GM19395 (cell line): Measurements from ENCODE around the gene COL23A1.

Experiments
- ATAC-seq: cut with Tn5 transposase; IDR thresholded peaks from one replicate; pipeline ENCODE4 v1.9.1; 2021; ENCODE audit warnings: mild to moderate bottlenecking, moderate library complexity; ENCODE audit not compliant: unreplicated experiment

Gene COL23A1

GRCh38 chr5:178293815-178294214 lies 296.4 kb downstream of the COL23A1 start:
- ATAC-seq = no peak

DNA sequence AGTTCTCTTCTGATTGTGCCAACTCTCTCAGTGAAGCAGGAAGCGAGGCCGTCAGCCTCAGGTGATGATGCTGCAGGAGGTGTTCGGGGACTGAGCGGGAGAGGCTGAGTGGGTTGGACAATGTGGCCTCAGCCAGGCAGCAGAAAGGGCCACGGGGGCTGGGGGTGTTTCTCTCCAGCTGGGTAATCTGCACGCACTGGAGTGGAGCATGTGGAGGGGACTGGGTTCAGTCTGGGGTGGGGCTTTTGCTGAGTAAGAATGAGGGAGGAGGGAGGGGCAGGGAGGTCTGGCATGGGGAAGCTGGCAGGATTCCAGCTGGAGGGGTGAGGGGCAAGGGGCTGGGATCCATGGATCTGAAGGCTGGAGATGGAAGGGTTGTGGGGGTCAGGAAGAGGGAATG lies 296.8 kb downstream of the COL23A1 start:
- ATAC-seq = no peak

GRCh38 chr5:178292826-178293205 lies 297.4 kb downstream of the COL23A1 start:
- ATAC-seq = no peak

- no peak for ATAC-seq
These were observed 298.0 kb downstream of the COL23A1 start for GRCh38 chr5:178291969-178292825.

DNA sequence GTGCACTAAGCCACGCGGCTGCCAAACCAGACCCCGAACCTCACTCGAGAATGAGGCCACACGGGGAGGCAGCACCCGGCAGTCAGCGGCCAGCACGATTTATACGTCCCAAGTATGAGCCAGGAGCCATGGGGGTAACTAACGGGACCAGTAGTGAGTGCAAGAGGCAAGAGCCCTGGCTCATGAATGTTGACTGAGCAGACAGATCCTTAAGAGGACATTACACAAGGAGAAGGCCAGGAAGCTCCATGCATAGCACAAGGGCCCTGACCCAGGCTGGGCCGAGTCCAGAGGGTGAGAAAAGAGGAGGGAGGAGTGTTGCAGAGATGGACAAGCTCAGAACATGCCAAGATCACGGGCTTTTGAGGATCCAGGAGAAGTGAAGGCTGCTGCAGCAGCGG lies 299.0 kb downstream of the COL23A1 start:
- ATAC-seq = no peak

DNA sequence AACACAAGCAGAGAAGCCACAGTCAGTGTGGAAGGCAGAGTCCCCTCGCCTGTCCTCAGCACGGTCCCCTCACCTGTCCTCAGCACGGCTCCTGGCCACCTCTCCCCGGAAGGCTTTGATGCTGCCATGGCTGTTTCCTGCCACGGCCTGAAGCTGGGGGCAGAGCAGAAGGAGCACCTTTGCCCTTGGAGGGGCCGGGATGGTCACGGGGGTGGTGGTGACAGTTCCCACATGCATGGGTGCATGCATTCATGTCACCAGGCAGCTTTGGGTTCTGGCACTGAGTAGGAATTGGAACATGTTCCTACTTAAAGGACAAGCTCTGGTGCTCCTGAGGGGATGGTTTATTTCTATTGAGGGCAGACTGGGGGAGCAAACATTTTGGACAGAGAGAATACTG lies 299.8 kb downstream of the COL23A1 start:
- ATAC-seq = no peak

GRCh38 chr5:178289438-178289837 lies 300.8 kb downstream of the COL23A1 start:
- ATAC-seq = no peak

GRCh38 chr5:178288401-178289368 lies 301.5 kb downstream of the COL23A1 start:
- ATAC-seq = no peak

GRCh38 chr5:178287791-178288105 lies 302.4 kb downstream of the COL23A1 start:
- no peak for ATAC-seq

GRCh38 chr5:178287091-178287790 lies 303.0 kb downstream of the COL23A1 start:
- no peak for ATAC-seq

DNA sequence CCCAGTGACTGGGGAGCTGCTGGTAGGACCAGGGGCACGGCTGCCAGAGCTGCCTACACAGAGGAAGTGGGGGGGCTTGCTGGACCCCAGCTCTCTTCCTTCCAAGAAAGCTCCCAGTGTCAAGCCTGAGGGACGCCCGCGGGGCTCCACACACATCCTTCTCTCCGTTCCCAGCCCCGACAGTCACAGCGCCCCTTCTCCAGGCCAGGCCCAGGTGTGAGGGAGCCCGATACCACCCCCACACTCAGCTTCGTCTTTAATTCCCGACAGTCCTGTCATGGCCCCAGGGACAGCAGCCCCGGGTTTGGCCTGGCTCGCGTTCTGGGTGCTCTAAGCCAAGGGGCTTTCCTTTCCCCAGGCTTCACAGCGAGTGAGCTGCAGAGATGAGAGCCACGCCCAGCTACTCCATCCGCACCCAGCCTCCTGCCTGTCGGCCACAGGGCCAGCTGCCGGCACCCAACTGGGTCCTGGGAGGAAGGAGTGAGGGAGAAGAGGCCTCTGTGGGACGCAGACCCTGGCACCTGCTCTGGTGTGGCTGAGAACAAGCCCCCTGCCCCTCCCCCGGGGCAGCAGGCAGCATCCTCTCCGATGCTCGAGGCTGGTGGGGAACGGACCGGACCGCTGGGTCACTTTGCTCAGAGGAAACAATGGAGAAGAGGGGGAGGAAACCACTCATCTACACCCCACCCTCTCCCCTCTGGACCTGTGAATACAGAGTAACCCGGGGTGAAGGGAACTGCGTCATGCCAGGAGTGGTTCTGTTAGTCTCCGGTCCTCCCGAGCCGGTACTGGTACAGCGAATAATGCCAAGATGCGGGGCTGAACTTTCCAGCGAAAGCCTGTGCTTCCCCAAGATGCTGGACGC lies 303.7 kb downstream of the COL23A1 start:
- ATAC-seq = no peak

GRCh38 chr5:178285399-178286225 lies 304.6 kb downstream of the COL23A1 start:
- ATAC-seq = no peak

- no peak for ATAC-seq
These were observed 305.2 kb downstream of the COL23A1 start for GRCh38 chr5:178284996-178285395.

DNA sequence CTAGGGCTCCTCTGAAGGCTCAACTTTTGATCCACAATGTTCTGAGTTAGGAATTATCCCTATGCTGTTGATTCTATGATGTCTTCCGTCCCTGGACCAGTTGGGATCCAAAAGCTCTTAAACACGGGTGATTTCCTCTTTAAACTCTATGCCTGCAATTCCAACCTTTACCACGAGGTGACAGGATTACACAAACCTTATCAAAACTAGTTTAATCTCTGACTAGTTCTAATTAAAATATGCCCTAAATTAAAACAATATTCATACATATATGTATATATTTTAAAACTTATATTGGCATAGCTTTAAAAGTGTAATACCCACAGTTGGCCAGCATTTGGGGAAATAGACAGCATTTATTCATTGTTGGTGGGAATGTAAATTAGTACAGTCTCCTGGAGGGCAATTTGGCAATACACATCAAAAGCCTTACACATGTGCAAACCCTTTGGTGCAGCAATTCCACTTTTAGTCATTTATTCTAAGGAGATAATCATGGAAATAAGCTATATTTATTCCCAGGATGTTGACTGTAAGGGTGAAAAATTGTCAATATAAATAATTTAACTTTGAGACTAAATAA lies 306.0 kb downstream of the COL23A1 start:
- ATAC-seq = no peak

GRCh38 chr5:178283520-178283919 lies 306.7 kb downstream of the COL23A1 start:
- ATAC-seq = no peak

GRCh38 chr5:178282391-178282790 lies 307.8 kb downstream of the COL23A1 start:
- ATAC-seq = no peak

DNA sequence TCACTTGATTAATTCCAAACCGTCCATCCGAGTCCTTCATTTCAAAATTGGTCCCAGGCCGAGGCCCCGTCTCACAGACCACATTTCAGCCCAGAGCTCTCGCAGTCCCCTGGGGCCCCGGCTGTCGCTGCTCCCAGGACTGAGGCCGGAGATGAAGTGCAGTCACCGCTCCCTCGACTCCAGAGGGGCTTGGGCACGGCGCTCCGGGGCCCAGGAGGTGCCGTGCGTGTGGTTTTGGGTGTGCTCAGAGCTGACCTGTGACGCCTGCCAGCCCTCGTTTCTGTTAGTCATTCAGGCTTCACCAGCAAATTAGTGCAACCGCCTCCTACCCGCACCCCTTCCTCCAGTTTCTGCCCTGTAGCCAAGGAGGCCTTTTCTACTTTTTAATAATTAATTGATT lies 308.9 kb downstream of the COL23A1 start:
- no peak for ATAC-seq

DNA sequence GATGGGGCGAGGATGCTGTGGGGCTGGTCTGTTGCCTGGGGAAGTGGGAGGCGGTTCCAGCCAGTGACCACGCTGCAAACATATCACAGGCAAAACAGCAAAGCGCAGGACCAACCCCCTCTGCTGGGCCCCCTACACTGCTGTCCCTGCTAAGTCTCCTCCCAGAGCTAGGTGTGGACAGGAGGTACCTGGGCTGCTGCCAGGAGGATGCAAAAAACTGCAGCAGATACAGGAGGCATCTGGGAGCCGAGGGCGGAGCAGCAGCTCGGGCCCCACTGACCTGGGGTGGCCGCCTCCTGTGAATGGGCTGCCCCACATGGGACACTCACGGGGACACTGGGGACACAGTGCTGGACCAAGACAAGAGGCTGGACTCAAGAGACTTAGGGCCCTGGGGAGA lies 309.6 kb downstream of the COL23A1 start:
- ATAC-seq = no peak
